Measurements from ENCODE around the gene OR2C1.

The OR2C1 gene

GRCh38 chr16:3375680-3376079 is 20.0 kb downstream of the OR2C1 start:
- DNase-seq (ENCODE audit: low spot score) = no peak
- in situ Hi-C loops (cut with MboI; ENCODE audit: low pct_unique_long_range_greater_than_20kb, low sequenced_read_pairs, unreplicated experiment) = no loop called here
- no peak for TF ChIP-seq CTCF (IDR thresholded peaks at IDR 0.05; ENCODE audit: extremely low read depth, insufficient read depth, missing control alignments)

GRCh38 chr16:3377917-3378316 is 22.2 kb downstream of the OR2C1 start:
- in situ Hi-C loops (cut with MboI; ENCODE audit: low pct_unique_long_range_greater_than_20kb, low sequenced_read_pairs, unreplicated experiment) = no loop called here
- no peak for DNase-seq (ENCODE audit: low spot score)
- TF ChIP-seq CTCF (IDR thresholded peaks at IDR 0.05; ENCODE audit: extremely low read depth, insufficient read depth, missing control alignments) = no peak

GRCh38 chr16:3383045-3383448 is 27.4 kb downstream of the OR2C1 start:
- in situ Hi-C loops (cut with MboI; ENCODE audit: low pct_unique_long_range_greater_than_20kb, low sequenced_read_pairs, unreplicated experiment) = no loop called here
- DNase-seq (ENCODE audit: low spot score) = no peak
- TF ChIP-seq CTCF (IDR thresholded peaks at IDR 0.05; ENCODE audit: extremely low read depth, insufficient read depth, missing control alignments) = no peak

- TF ChIP-seq CTCF (IDR thresholded peaks at IDR 0.05; ENCODE audit: extremely low read depth, insufficient read depth, missing control alignments) = no peak
- DNase-seq (ENCODE audit: low spot score) = no peak
- in situ Hi-C loops (cut with MboI; ENCODE audit: low pct_unique_long_range_greater_than_20kb, low sequenced_read_pairs, unreplicated experiment) = no loop called here
Observed at GRCh38 chr16:3388325-3388724, 32.6 kb downstream of the OR2C1 start.

- TF ChIP-seq CTCF (IDR thresholded peaks at IDR 0.05; ENCODE audit: extremely low read depth, insufficient read depth, missing control alignments) = no peak
- in situ Hi-C loops (cut with MboI; ENCODE audit: low pct_unique_long_range_greater_than_20kb, low sequenced_read_pairs, unreplicated experiment) = no loop called here
- DNase-seq (ENCODE audit: low spot score) = no peak
Observed at GRCh38 chr16:3389663-3390338, 34.1 kb downstream of the OR2C1 start.

- DNase-seq (ENCODE audit: low spot score) = no peak
- in situ Hi-C loops (cut with MboI; ENCODE audit: low pct_unique_long_range_greater_than_20kb, low sequenced_read_pairs, unreplicated experiment) = no loop called here
- TF ChIP-seq CTCF (IDR thresholded peaks at IDR 0.05; ENCODE audit: extremely low read depth, insufficient read depth, missing control alignments) = no peak
Observed at GRCh38 chr16:3400446-3400778, 44.7 kb downstream of the OR2C1 start.
